Body of pancreas (tissue), 4 donors: ENCODE data around the gene SSRP1. TPM values are rescaled to one million over a fixed set of nuclear protein-coding genes. Genes with fewer than 3 reads are reported as not detected.
A peak's percentile ranks its signal among the peaks of the same experiment; 100 is the strongest.

ENCODE experiments used
- ATAC-seq: fragments of 150-250 bp; one replicate; pipeline ENCODE4 v1.9.1; 2016
- DNase-seq, 4 donors: peaks; one replicate each; pipeline ENCODE4 v3.0.0-alpha.2; 2019
- H3K27ac ChIP-seq, 4 donors: fragments of 200-600 bp; sonication (generic); 1 replicate in 3 of 4; 2 replicates in 1 of 4; pipeline versions ENCODE4 v1.5.1 to v1.6.1; 2016 to 2019; ENCODE audit warnings: mild to moderate bottlenecking in 1 of 4, mixed read lengths in 1 of 4, moderate library complexity in 1 of 4
- H3K27me3 ChIP-seq, 2 donors: fragments of 200-600 bp; sonication (generic); one replicate each; pipeline ENCODE4 v1.6.0; 2016; ENCODE audit warnings: mild to moderate bottlenecking in 1 of 2
- H3K36me3 ChIP-seq, 2 donors: fragments of 200-600 bp; sonication (generic); replicated peaks in 1 of 2; 2 replicates each; pipeline ENCODE4 v1.5.1; 2016; ENCODE audit warnings: low read depth in 2 of 2; ENCODE audit not compliant: insufficient read depth in 1 of 2
- H3K4me1 ChIP-seq: fragments of 200-600 bp; sonication (generic); one replicate; pipeline ENCODE4 v1.6.0; 2016
- H3K4me3 ChIP-seq, 2 donors: fragments of 200-600 bp; sonication (generic); 1 replicate in 1 of 2; 2 replicates in 1 of 2; pipeline ENCODE4 v1.5.1; 2016 to 2019
- H3K9me3 ChIP-seq, 3 donors: fragments of 200-600 bp; sonication (generic); 1 replicate in 2 of 3; 2 replicates in 1 of 3; pipeline ENCODE4 v1.5.1; 2016
- CTCF ChIP-seq, 7 experiments: fragments of 450-650 bp in 4 of 7; fragments of 200-600 bp in 3 of 7; sonication (generic) in 3 of 7; IDR thresholded peaks; one replicate each; pipeline ENCODE4 v1.5.1; 2016 to 2019; ENCODE audit warnings: antibody characterized with exemption in 7 of 7
- POLR2A ChIP-seq, 3 donors: fragments of 450-650 bp; IDR thresholded peaks; one replicate each; pipeline ENCODE4 v1.6.1; 2016; ENCODE audit warnings: antibody characterized with exemption in 3 of 3, mild to moderate bottlenecking in 2 of 3
- WGBS, 2 donors: methylation state at CpG; one replicate each; pipeline ENCODE4 v1.1.5; 2017; 5-methylcytosine and 5-hydroxymethylcytosine counted together
- intact Hi-C: fragments of 100-400 bp; cut with DNase I; formaldehyde crosslinking; loops from one replicate; pipeline ENCODE4 v1.15.1; 2023
- total RNA-seq, 2 donors: library from RNA; depleted of rRNA; stranded (reverse); fragments of >200 nt; gene quantifications; one replicate each; pipeline ENCODE4 v1.1.0, GENCODE V29; 2016

SSRP1 gene
- total RNA-seq, 2 donors from 2014 or later: 44.2 to 51.9 TPM

DNA sequence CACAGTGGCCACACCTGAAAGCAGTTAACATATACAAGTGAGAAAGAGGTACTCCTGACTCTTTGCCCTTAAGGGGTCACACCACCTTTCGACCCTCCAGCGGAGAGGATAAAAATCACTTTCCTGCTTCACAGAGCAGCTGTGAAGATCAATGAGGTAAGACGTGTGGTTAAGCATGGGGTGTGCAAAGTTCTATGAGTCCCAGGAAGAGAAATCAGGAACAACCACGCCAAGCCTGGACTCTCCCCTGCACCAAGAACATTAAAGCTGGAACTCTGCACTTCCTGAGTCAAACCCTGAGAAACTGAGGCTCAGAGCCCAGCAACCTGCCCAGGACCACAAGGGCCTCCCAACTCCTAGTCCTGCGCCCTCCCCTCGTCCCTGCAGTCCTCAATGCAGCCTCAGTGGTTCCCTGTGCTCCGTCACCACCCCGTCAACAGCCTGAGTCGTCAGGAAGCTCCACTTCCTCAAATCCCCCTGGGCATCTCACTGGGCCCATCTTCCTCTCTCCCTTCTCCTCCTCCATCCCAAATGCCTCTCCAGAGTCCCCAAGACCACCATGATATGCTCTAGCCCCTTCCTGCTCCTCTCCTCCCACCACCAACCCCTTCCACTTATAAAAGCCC lies 28.6 kb downstream of the SSRP1 start:
- peaks cover 77% of the 10 kb centered on the region for H3K4me1 ChIP-seq
- intact Hi-C loops: no loop called here
- peaks cover 3 to 13% of the 10 kb centered on the region in 2 donors for H3K36me3 ChIP-seq
- no peak overlapping the region for H3K27ac ChIP-seq
- no peak overlapping the region for H3K4me3 ChIP-seq
- DNase-seq (no peak), ATAC-seq (no peak)
- TF ChIP-seq POLR2A (IDR thresholded peaks at IDR 0.05) (no peak), CTCF (IDR thresholded peaks at IDR 0.05) (no peak)
- no peaks in the 10 kb centered on the region for H3K27me3 ChIP-seq
- no peaks in the 10 kb centered on the region for H3K9me3 ChIP-seq
- 70 to 82% methylated on average over 9 of the region's 9 CpGs for WGBS, 2 donors

- Histone ChIP-seq H3K27ac (no peak overlapping the region), H3K27me3 (no peaks in the 10 kb centered on the region), H3K9me3 (no peaks in the 10 kb centered on the region), H3K36me3 (peaks cover 10 to 20% of the 10 kb centered on the region in 2 donors), H3K4me1 (peaks cover 69% of the 10 kb centered on the region), H3K4me3 (no peak overlapping the region)
- intact Hi-C loops: no loop called here
- ATAC-seq (no peak), DNase-seq (no peak)
- WGBS, 2 donors: 82 to 83% methylated on average over 15 of the region's 15 CpGs
- TF ChIP-seq POLR2A (IDR thresholded peaks at IDR 0.05) (no peak), CTCF (IDR thresholded peaks at IDR 0.05) (no peak)
Measured at GRCh38 chr11:57306161-57306876, 29.4 kb downstream of the SSRP1 start.

- H3K4me1 ChIP-seq: peaks cover 61% of the 10 kb centered on the region
- no peak overlapping the region for H3K27ac ChIP-seq
- ATAC-seq (no peak), DNase-seq (no peak)
- TF ChIP-seq CTCF (IDR thresholded peaks at IDR 0.05): no peak
- TF ChIP-seq POLR2A (IDR thresholded peaks at IDR 0.05): no peak
- intact Hi-C loops: no loop called here
- H3K36me3 ChIP-seq: peaks cover 18 to 28% of the 10 kb centered on the region in 2 donors
- no peaks in the 10 kb centered on the region for H3K9me3 ChIP-seq
- H3K4me3 ChIP-seq: no peak overlapping the region
- WGBS, 2 donors: 56 to 59% methylated on average over 8 of the region's 8 CpGs
- no peaks in the 10 kb centered on the region for H3K27me3 ChIP-seq
Measured at GRCh38 chr11:57305523-57305922, 30.2 kb downstream of the SSRP1 start.

GRCh38 chr11:57303990-57304579 lies 31.6 kb downstream of the SSRP1 start:
- peak in 2 of 4 donors; percentile 49 to 55 for DNase-seq
- H3K27ac ChIP-seq: peak overlapping the region in 2 of 4 donors; percentile 1 to 18
- peaks cover 47% of the 10 kb centered on the region for H3K4me1 ChIP-seq

More at GRCh38 chr11:57303990-57304579, 31.6 kb downstream of the SSRP1 start:
- Histone ChIP-seq H3K9me3 (peaks cover 0 to 5% (median 0%) of the 10 kb centered on the region in 3 donors), H3K27me3 (no peaks in the 10 kb centered on the region), H3K4me3 (no peak overlapping the region), H3K36me3 (peaks cover 33 to 36% of the 10 kb centered on the region in 2 donors)
- ATAC-seq: no peak
- TF ChIP-seq POLR2A (IDR thresholded peaks at IDR 0.05) (no peak), CTCF (IDR thresholded peaks at IDR 0.05) (no peak)
- intact Hi-C loops: no loop called here
- WGBS, 2 donors: 44 to 59% methylated on average over 8 of the region's 8 CpGs
